Pancreas (tissue), 10 donors: ENCODE data around the gene OR2T4. TPM values are rescaled to one million over a fixed set of nuclear protein-coding genes. Genes with fewer than 3 reads are reported as not detected.

Experiments used
- ATAC-seq, 4 donors: fragments of 200-7000 bp; cut with Tn5 transposase; one replicate each; pipeline versions ENCODE4 v1.8.0 to v1.9.1; 2020; ENCODE audit warnings: mild to moderate bottlenecking in 4 of 4, moderate library complexity in 4 of 4
- DNase-seq, 6 donors: peaks; one replicate each; pipeline ENCODE4 v3.0.0-alpha.2; 2020
- FAIRE-seq: peaks from 2 replicates; lab custom pipeline; 2012; peaks lifted over from hg19 to GRCh38; lab: Jason Lieb, UNC
- H3K27ac ChIP-seq, 4 donors: fragments of 200-600 bp; sonication (generic); 1 replicate in 3 of 4; 2 replicates in 1 of 4; pipeline versions ENCODE4 v1.5.0 to v1.8.0; 2020
- H3K27me3 ChIP-seq, 4 donors: fragments of 200-600 bp; one replicate each; pipeline ENCODE4 v1.8.0; 2021
- H3K36me3 ChIP-seq, 3 donors: fragments of 200-600 bp; sonication (generic) in 1 of 3; one replicate each; pipeline versions ENCODE4 v1.5.0 to v1.8.0; 2020 to 2021
- H3K4me1 ChIP-seq, 3 donors: fragments of 200-600 bp; one replicate each; pipeline ENCODE4 v1.8.0; 2021
- H3K4me3 ChIP-seq, 4 donors: fragments of 200-600 bp; sonication (generic) in 2 of 4; one replicate each; pipeline versions ENCODE4 v1.5.0 to v1.8.0; 2020 to 2021
- H3K9me3 ChIP-seq, 4 donors: fragments of 200-600 bp; one replicate each; pipeline ENCODE4 v1.8.0; 2021
- CTCF ChIP-seq, 4 donors: fragments of 200-600 bp; sonication (generic) in 3 of 4; IDR thresholded peaks; one replicate each; pipeline versions ENCODE4 v1.5.0 to v1.8.0; 2021; ENCODE audit warnings: antibody characterized with exemption in 4 of 4
- WGBS, 2 donors: extraction: QIAGEN DNeasy Blood & Tissue Kit; methylation state at CpG; one replicate each; pipeline ENCODE4 v1.1.7; 2013; 5-methylcytosine and 5-hydroxymethylcytosine counted together
- intact Hi-C, 3 donors: fragments of 100-400 bp; cut with DNase I; formaldehyde crosslinking; loops; one replicate each; pipeline versions ENCODE4 v1.11.1 to v1.14.2; 2022
- polyA plus RNA-seq, 2 donors: library from polyadenylated mRNA; stranded (reverse); fragments of 200-250 nt; gene quantifications; one replicate each; pipeline ENCODE4 v1.2.3, GENCODE V29; 2013
- total RNA-seq, 6 donors: library from RNA; stranded (reverse); fragmentation: NEBNext Ultra II Directional in 4 of 6; extraction: Animal tissue kit (Norgen Biotek cat#: 25700) in 4 of 6; gene quantifications; one replicate each; pipeline versions ENCODE4 v1.2.1 to v1.2.4, GENCODE V29; 2021 to 2023
- donor health status: healthy with polysubstance abuse.
- donor health status: DM: no; HTN: no; CAD: no; lungs with moderate emphysema.
- donor health status: DM: no; HTN: no; CAD: no.
- donor health status: control.
- donor health status: control.
- donor health status: Bipolar disorder and iron deficiency.
- donor health status: DM: yes; HTN: yes; CAD: no.
- donor health status: DM: no; HTN: no; CAD: no.
- donor health status: DM: no; HTN: no; CAD: no.
- donor health status: DM: yes; HTN: yes; CAD: no.

Gene OR2T4
- not detected for total RNA-seq
- polyA plus RNA-seq = not detected

- Histone ChIP-seq H3K36me3 (no peaks in the 10 kb centered on the region), H3K4me3 (no peak within 1 kb of the TSS), H3K9me3 (no peaks in the 10 kb centered on the region), H3K4me1 (no peaks in the 10 kb centered on the region), H3K27me3 (no peaks in the 10 kb centered on the region), H3K27ac (no peak within 1 kb of the TSS)
- no peak for TF ChIP-seq CTCF (IDR thresholded peaks at IDR 0.05)
- ATAC-seq (no peak), FAIRE-seq (no peak), DNase-seq (no peak)
- 43 to 55% methylated on average over 3 of the region's 3 CpGs for WGBS, 2 donors
- intact Hi-C loops = no loop called here
Measured at GRCh38 chr1:248361121-248361715, at the start of gene OR2T4. Gene OR2T4 (plus strand): TSS chr1:248361665. CDS start chr1:248361665, 0 bp downstream.

- Histone ChIP-seq H3K4me3 (no peak overlapping the region), H3K9me3 (no peaks in the 10 kb centered on the region), H3K27ac (no peak overlapping the region), H3K4me1 (no peaks in the 10 kb centered on the region), H3K27me3 (no peaks in the 10 kb centered on the region), H3K36me3 (no peaks in the 10 kb centered on the region)
- TF ChIP-seq CTCF (IDR thresholded peaks at IDR 0.05) = no peak
- WGBS, 2 donors = 70 to 77% methylated on average over 11 of the region's 11 CpGs
- intact Hi-C loops = no loop called here
- no peak for DNase-seq
- FAIRE-seq = no peak
- no peak for ATAC-seq
Measured at GRCh38 chr1:248316796-248317195, 44.7 kb upstream of the OR2T4 start.

GRCh38 chr1:248324468-248324867, 37.0 kb upstream of the OR2T4 start, which contains the start of gene OR2M7:
Gene OR2M7 (minus strand): TSS chr1:248324568. CDS start chr1:248324568, 0 bp downstream.
- Histone ChIP-seq H3K4me3 (no peak within 1 kb of the TSS), H3K9me3 (no peaks in the 10 kb centered on the region), H3K36me3 (no peaks in the 10 kb centered on the region), H3K27me3 (no peaks in the 10 kb centered on the region), H3K4me1 (no peaks in the 10 kb centered on the region), H3K27ac (no peak within 1 kb of the TSS)
- WGBS, 2 donors = 79 to 86% methylated on average over 1 of the region's 1 CpG
- TF ChIP-seq CTCF (IDR thresholded peaks at IDR 0.05) = no peak
- intact Hi-C loops = no loop called here
- ATAC-seq (no peak), FAIRE-seq (no peak), DNase-seq (no peak)

- no peak for TF ChIP-seq CTCF (IDR thresholded peaks at IDR 0.05)
- WGBS, 2 donors = 26 to 45% methylated on average over 3 of the region's 3 CpGs
Measured at GRCh38 chr1:248343451-248343850, 18.0 kb upstream of the OR2T4 start.

GRCh38 chr1:248348475-248348874, 13.0 kb upstream of the OR2T4 start, which contains the start of gene OR14C36:
Gene OR14C36 (plus strand): TSS chr1:248348775. CDS start chr1:248348775, 0 bp downstream.
- H3K27ac ChIP-seq = no peak within 1 kb of the TSS
- FAIRE-seq (no peak), ATAC-seq (no peak), DNase-seq (no peak)
- H3K4me3 ChIP-seq = no peak within 1 kb of the TSS
- no peaks in the 10 kb centered on the region for H3K36me3 ChIP-seq
- TF ChIP-seq CTCF (IDR thresholded peaks at IDR 0.05) = no peak
- H3K9me3 ChIP-seq = no peaks in the 10 kb centered on the region
- WGBS, 2 donors = 51 to 68% methylated on average over 4 of the region's 4 CpGs
- H3K27me3 ChIP-seq = no peaks in the 10 kb centered on the region
- intact Hi-C loops = no loop called here
- H3K4me1 ChIP-seq = no peaks in the 10 kb centered on the region

More at GRCh38 chr1:248343451-248343850, 18.0 kb upstream of the OR2T4 start:
- no peak for DNase-seq
- no peak overlapping the region for H3K4me3 ChIP-seq
- no peak overlapping the region for H3K27ac ChIP-seq
- no peaks in the 10 kb centered on the region for H3K36me3 ChIP-seq
- no peak for FAIRE-seq
- no peak for ATAC-seq
- H3K27me3 ChIP-seq = no peaks in the 10 kb centered on the region
- no peaks in the 10 kb centered on the region for H3K9me3 ChIP-seq
- no peaks in the 10 kb centered on the region for H3K4me1 ChIP-seq
- intact Hi-C loops = no loop called here
